ENCODE measurements around the gene SVOPL. TPM values are rescaled to one million over a fixed set of nuclear protein-coding genes. Genes with fewer than 3 reads are reported as not detected.

The SVOPL gene
- total RNA-seq, 1 experiment from 2014 or later: 1.1 TPM

- Histone ChIP-seq H3K79me2 (ENCODE audit: insufficient read depth, low read length) (no peaks in the 10 kb centered on the region), H4K5ac (ENCODE audit: insufficient read length, low read depth, low read length) (no peak overlapping the region), H4K91ac (ENCODE audit: insufficient read length, low read depth, low read length) (no peak overlapping the region), H2BK15ac (ENCODE audit: low read depth, low read length) (no peak overlapping the region), H3K27ac (ENCODE audit: insufficient read length, low read depth, low read length) (no peak overlapping the region), H2BK120ac (ENCODE audit: low read depth, low read length, poor library complexity, severe bottlenecking) (no peak overlapping the region), H2BK20ac (ENCODE audit: low read depth, low read length, poor library complexity, severe bottlenecking) (no peak overlapping the region), H3K79me1 (ENCODE audit: insufficient read depth, low read depth, low read length, poor library complexity, severe bottlenecking) (no peaks in the 10 kb centered on the region), H3K4me2 (ENCODE audit: insufficient read depth, insufficient read length, low read length) (no peak overlapping the region), H3K18ac (ENCODE audit: insufficient read length, low read depth, low read length) (no peak overlapping the region), H4K8ac (replicated peaks; ENCODE audit: insufficient read length, low read depth, low read length) (no peak overlapping the region), H3K4ac (ENCODE audit: low read depth, low read length) (no peak overlapping the region), H3K23me2 (ENCODE audit: insufficient read length, low read depth, low read length, poor library complexity, severe bottlenecking) (no peaks in the 10 kb centered on the region), H4K20me1 (ENCODE audit: control insufficient read depth, insufficient read depth, insufficient read length) (no peaks in the 10 kb centered on the region), H3K56ac (ENCODE audit: insufficient read length, low read depth, low read length) (no peak overlapping the region), H2BK12ac (ENCODE audit: insufficient read length, low read depth, low read length) (no peak overlapping the region), H2AK5ac (ENCODE audit: insufficient read length, low read length) (no peak overlapping the region), H3K9ac (ENCODE audit: extremely low read depth, insufficient read length, low read length) (no peak overlapping the region), H3T11ph (ENCODE audit: low read length) (no peak overlapping the region), H2BK5ac (ENCODE audit: insufficient read length, low read length) (no peak overlapping the region), H2AFZ (ENCODE audit: low read length) (no peak overlapping the region), H3K27me3 (ENCODE audit: insufficient read depth, low read length) (no peaks in the 10 kb centered on the region), H3K4me1 (ENCODE audit: insufficient read depth, low read length) (no peaks in the 10 kb centered on the region; the same call in 1 of the 2 replicates), H3K23ac (ENCODE audit: insufficient read length, low read depth, low read length) (no peak overlapping the region), H3K9me3 (ENCODE audit: control insufficient read depth, low read depth, low read length) (no peaks in the 10 kb centered on the region), H3K14ac (ENCODE audit: insufficient read depth, low read length) (no peak overlapping the region)
- no peak for DNase-seq
- Mint-ChIP-seq H3K27me3 (ENCODE audit: low read depth) (no peaks in the 10 kb centered on the region; the same call in 1 of the 2 replicates), H3K27ac (no peak overlapping the region), H3K36me3 (ENCODE audit: insufficient read depth in 1 of 3, low read depth in 3 of 3) (no peaks in the 10 kb centered on the region), H3K4me3 (no peak overlapping the region), H3K4me1 (peaks cover 2 to 4% of the 10 kb centered on the region in 2 experiments), H3K9me3 (no peaks in the 10 kb centered on the region; a peak in 1 of 5 replicates)
- no CpG with 5 or more reads among the region's 2 CpGs for WGBS (ENCODE audit: extremely low coverage, insufficient read length, low lambda C conversion rate)
- no peak for TF ChIP-seq CTCF (conservative IDR thresholded peaks at IDR 0.05)
Observed at GRCh38 chr7:138701537-138701923, 368 bp upstream of the SVOPL start.
